GM04504 (cell line): ENCODE measurements around the gene PPP1R27.
"Not testable (repeated sequence)": the region's sequence is repeated elsewhere in the genome, so short reads cannot be mapped to it uniquely, and the experiment has no call there.

Experiments used
- DNase-seq: peaks from one replicate; pipeline ENCODE4 v3.0.0-alpha.2; 2012; ENCODE audit warnings: low read depth

PPP1R27 gene

DNA sequence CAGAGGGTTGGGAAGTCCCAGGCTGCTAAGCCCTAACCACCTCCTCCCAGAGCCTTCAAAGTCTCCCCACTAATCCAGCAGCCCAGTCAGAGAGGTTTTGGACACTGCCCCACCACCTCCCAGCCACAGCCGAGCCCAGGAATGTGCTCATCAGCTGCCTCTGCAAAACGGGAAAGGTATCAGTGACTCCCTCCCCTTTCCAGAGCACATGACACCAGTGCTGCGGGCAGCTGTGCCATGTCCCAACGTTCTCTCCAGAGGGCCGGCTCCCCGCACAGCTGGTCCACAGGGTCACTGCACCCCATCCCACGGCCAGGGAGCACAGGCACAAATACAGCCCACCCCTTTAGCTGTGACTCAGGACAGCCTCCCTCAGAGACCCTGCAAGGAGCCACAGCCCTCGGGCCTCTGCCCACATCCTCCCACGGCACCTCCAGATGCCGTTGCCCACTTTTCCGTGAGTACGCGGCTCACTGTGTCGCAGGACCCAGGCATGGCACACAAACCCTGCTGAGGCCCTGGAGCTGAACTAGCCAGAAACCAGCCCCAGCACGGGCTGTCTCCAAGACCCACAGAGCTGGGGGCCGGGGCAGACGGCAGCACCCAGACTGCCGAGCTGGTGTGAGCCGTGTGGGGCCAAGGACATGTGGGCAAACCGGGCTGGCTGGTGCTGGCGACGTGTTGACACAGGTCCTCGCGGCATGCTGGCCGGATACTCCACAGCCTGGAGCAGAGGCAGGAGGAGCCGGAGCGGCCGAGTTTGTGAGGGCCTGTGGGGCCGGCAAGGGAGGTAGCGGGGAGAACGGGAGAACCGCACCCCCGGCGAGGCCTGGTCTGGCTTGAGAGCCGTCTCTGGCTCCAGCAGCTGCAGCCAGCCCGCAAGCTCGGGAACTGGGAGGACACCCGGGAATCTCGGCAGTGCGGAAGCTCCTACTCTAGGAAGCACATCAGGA is 6.3 kb upstream of the PPP1R27 start:
- DNase-seq = no peak

DNA sequence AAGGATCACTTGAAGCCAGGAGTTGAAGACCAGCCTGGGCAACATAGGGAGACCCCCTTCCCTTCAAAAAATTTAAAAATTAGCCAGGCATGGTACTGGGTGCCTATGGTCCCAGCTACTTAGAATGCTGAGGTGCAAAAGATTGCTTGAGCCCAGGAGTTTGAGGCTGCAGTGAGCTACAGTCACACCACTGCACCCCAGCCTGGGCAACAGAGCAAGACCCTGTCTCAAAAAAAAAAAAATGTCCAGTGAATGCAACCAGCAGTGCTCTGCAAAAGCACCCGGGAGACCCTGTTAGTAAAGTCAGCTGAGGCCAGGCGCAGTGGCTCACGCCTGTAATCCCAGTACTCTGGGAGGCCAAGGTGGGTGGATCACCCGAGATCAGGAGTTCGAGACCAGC is 5.2 kb upstream of the PPP1R27 start:
- not testable (repeated sequence) for DNase-seq

- no peak for DNase-seq
Observed at GRCh38 chr17:81839301-81839700, 4.5 kb upstream of the PPP1R27 start.

- DNase-seq = no peak
Observed at GRCh38 chr17:81838753-81839255, 4.0 kb upstream of the PPP1R27 start.

- no peak for DNase-seq
Observed at GRCh38 chr17:81837641-81838040, 2.8 kb upstream of the PPP1R27 start.

DNA sequence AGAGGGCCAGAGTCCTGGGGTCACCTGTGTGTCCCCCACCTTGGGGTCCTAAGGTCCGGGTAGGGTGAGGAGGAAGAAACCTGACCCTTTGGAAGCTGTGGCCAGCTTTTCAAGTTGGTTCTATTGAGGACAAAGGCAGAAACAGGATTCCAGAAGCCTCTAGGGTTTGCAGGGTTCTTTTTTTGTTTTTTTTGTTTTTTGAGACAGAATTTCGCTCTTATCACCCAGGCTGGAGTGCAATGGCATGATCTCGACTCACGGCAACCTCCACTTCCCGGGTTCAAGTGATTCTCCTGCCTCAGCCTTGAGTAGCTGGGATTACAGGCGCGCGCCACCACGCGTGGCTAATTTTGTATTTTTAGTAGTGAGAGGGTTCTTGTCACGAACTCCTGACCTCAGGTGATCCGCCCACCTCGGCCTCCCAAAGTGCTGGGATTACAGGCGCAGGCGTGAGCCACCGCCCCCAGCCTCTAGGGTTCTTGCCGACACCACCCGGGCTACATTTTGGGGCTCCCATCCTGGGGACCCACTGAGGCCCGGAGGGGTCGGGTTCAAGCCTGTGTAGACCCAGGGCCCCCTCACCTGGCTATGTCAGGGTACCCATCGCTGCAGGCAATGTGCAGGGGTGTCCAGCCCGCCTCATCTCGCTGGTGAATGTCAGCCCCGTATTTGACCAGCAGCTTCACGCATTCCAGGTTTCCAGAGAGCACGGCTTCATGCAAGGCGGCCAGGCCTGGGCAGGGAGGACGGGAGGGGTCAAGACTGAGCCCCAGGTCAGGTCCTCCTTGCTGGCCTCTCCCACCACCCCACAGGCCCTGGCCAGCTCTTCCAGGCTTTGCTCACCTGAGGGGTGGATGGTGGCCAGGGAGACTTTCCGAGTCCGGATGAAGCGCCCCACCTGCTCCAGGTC is 674 bp downstream of the PPP1R27 start:
- DNase-seq = no peak

- DNase-seq = peak; percentile 85
Observed at GRCh38 chr17:81833160-81833920, 1.5 kb downstream of the PPP1R27 start, which contains the start of gene MCRIP1. Gene MCRIP1, minus strand, starts transcription at chr17:81833291. Its CDS starts 8,785 bp downstream, at chr17:81824506.

- DNase-seq = no peak
Observed at GRCh38 chr17:81832608-81833159, 2.2 kb downstream of the PPP1R27 start.

GRCh38 chr17:81831957-81832607 is 2.8 kb downstream of the PPP1R27 start:
- DNase-seq = no peak

GRCh38 chr17:81831563-81831956 is 3.3 kb downstream of the PPP1R27 start:
- DNase-seq = no peak

DNA sequence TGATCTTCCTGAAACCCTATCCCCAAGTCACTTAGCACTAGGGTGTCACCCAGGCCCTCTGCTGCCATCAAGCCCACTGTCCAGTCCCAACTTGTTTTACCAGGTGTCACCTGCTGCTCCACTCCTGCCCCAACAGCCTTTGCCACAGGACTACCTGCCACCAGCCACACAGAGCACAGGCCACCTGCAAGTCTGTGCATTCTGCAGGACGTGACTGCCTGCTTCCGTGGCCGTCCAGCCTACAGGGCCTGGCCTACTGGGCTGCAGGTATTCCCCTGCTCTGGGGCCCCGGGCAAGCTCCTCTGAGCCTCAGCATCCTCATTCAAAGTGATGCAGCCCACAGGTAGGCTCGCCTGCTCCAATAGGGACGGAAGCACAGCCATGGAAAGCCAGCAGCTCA is 5.0 kb downstream of the PPP1R27 start:
- DNase-seq = no peak

- no peak for DNase-seq
Observed at GRCh38 chr17:81828656-81829055, 6.2 kb downstream of the PPP1R27 start.

- DNase-seq = no peak
Observed at GRCh38 chr17:81825841-81826466, 8.9 kb downstream of the PPP1R27 start.

GRCh38 chr17:81824595-81824994 is 10.3 kb downstream of the PPP1R27 start:
- DNase-seq = no peak

DNA sequence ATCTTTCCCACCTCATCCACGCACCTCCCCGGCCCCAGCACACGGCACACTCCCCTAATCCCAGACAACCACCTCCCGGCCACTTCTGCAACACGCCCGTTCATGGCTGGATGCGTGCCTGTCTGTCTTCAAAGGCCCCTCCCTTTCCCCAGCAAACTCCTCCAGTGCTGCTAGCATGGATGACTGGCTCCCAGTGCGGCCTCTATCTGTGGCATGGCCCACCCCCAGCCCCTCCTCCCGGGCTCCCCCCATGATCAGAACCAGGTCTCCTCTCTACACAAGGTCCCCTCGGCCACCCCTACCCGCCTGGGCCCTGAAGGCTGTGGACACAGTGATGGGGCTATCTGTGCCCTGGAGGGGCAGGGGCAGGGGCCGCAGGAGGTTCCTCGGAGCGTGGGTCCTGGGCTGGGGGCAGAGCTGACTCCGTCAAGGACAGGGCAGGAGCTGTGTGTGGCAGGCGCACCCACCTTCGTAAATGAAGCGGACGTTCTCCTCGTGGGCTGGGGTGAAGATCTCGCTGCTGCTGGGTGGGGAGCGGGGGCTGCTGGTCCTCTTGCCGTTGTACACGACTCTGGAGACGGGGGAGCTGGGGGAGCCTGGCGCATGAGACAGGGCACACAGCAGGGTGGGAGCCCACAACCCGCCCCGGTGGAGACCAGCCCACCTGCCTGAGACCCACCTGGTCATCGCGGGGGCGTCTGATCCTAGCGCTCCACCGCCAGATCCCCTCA is 10.9 kb downstream of the PPP1R27 start:
- no peak for DNase-seq

GRCh38 chr17:81822996-81823819 is 11.6 kb downstream of the PPP1R27 start:
- DNase-seq = no peak

GRCh38 chr17:81822312-81822637 is 12.6 kb downstream of the PPP1R27 start:
- DNase-seq = no peak

- DNase-seq = peak; percentile 38
Observed at GRCh38 chr17:81821603-81822311, 13.1 kb downstream of the PPP1R27 start.
